K562 (cell line): ENCODE data around the gene RNF121. TPM values are rescaled to one million over a fixed set of nuclear protein-coding genes. Genes with fewer than 3 reads are reported as not detected.

Source experiments
- GTF3C2 ChIP-seq: IDR thresholded peaks from 3 replicates; pipeline ENCODE4 v1.6.1; 2011; ENCODE audit warnings: borderline replicate concordance, mild to moderate bottlenecking, moderate library complexity; ENCODE audit not compliant: insufficient read length; ENCODE audit errors: extremely low read depth
- JUND ChIP-seq, 2 experiments: IDR thresholded peaks; 2 replicates in 1 of 2; 3 replicates in 1 of 2; pipeline ENCODE4 v1.6.1; 2011; ENCODE audit warnings: borderline replicate concordance in 2 of 2, low read depth in 2 of 2, low read length in 2 of 2, improper control_type of control experiment in 1 of 2, missing biosample characterization in 1 of 2, missing genetic modification characterization in 1 of 2, missing genetic modification reagents in 1 of 2
- KAT8 ChIP-seq: fragments of 450-650 bp; IDR thresholded peaks from 2 replicates; pipeline ENCODE4 v1.6.1; 2016; ENCODE audit warnings: low read depth, mild to moderate bottlenecking
- LARP7 ChIP-seq: fragments of 450-650 bp; IDR thresholded peaks from 2 replicates; pipeline ENCODE4 v1.6.1; 2016
- MED1 ChIP-seq: sonication (generic); formaldehyde crosslinking; IDR thresholded peaks from 2 replicates; pipeline ENCODE4 v1.8.1; 2023; ENCODE audit warnings: missing genetic modification reagents, borderline replicate concordance
- MTA1 ChIP-seq: fragments of 450-650 bp; IDR thresholded peaks from 2 replicates; pipeline ENCODE4 v1.6.1; 2017; ENCODE audit warnings: borderline replicate concordance
- SNAPC5 ChIP-seq: fragments of 250-450 bp; sonication (Bioruptor Pico); IDR thresholded peaks from 2 replicates; pipeline ENCODE4 v1.8.0; 2021; ENCODE audit warnings: moderate library complexity, mild to moderate bottlenecking, inconsistent platforms
- ZBTB12 ChIP-seq: fragments of 250-450 bp; sonication (Bioruptor Pico); IDR thresholded peaks from 2 replicates; pipeline ENCODE4 v1.4.0; 2020
- ZNF134 ChIP-seq: fragments of 250-450 bp; sonication (Bioruptor Pico); conservative IDR thresholded peaks from 2 replicates; pipeline ENCODE4 v1.4.0; 2020
- ZNF668 ChIP-seq: fragments of 250-450 bp; sonication (Bioruptor Pico); IDR thresholded peaks from 2 replicates; pipeline ENCODE4 v1.8.0; 2022; ENCODE audit warnings: mild to moderate bottlenecking, inconsistent platforms
- polyA plus RNA-seq, 8 experiments: library from polyadenylated mRNA; depleted of rRNA in 4 of 8; stranded (reverse) in 5 of 8; unstranded in 3 of 8; fragments of >200 nt; fragmentation: Nextera tagmentation in 2 of 8; fragmentation: Illumina TruSeq in 1 of 8; extraction: Ambion mirVana in 2 of 8; extraction: Trizol in 1 of 8; gene quantifications; 2 replicates each; pipeline versions ENCODE4 v1.2.1 to v1.2.3, GENCODE V29; 2011 to 2014; ENCODE audit warnings: inconsistent platforms in 1 of 8, missing spikeins in 1 of 8
- total RNA-seq, 7 experiments: library from RNA; depleted of rRNA in 6 of 7; stranded (reverse); fragments of >200 nt in 6 of 7; fragmentation: Illumina TruSeq in 2 of 7; extraction: Trizol in 2 of 7; gene quantifications; 2 replicates each; pipeline versions ENCODE4 v1.2.1 to v1.2.3, GENCODE V29; 2011 to 2021; ENCODE audit warnings: low replicate concordance in 1 of 7
- TF ChIP-seq, protein P1 (sequence below): sonication (generic); formaldehyde crosslinking; IDR thresholded peaks from 2 replicates; pipeline ENCODE4 v1.8.0; 2022; ENCODE audit warnings: mild to moderate bottlenecking, missing genetic modification reagents
- TF ChIP-seq, protein P2 (sequence below): sonication (generic); formaldehyde crosslinking; IDR thresholded peaks from 2 replicates; pipeline ENCODE4 v1.8.0; 2022; ENCODE audit warnings: missing genetic modification reagents, mild to moderate bottlenecking, moderate library complexity, borderline replicate concordance

Gene RNF121
- total and polyA plus RNA-seq, 9 of the 15 experiments (the other 6 are each of a cell fraction or from before 2014, with no cell fraction given), result 8.0 to 63.4 (median 20.5) TPM

- TF ChIP-seq GTF3C2, result no peak
- TF ChIP-seq JUND (IDR thresholded peaks at IDR 0.05; ENCODE audit: borderline replicate concordance, low read depth, low read length), result 0 out of 2 replicates have a peak, but pooled peaks have one; percentile 28
- no peak for TF ChIP-seq JUND (tag; IDR thresholded peaks at IDR 0.05; ENCODE audit: borderline replicate concordance, low read depth, low read length)
- TF ChIP-seq, protein P1, sequence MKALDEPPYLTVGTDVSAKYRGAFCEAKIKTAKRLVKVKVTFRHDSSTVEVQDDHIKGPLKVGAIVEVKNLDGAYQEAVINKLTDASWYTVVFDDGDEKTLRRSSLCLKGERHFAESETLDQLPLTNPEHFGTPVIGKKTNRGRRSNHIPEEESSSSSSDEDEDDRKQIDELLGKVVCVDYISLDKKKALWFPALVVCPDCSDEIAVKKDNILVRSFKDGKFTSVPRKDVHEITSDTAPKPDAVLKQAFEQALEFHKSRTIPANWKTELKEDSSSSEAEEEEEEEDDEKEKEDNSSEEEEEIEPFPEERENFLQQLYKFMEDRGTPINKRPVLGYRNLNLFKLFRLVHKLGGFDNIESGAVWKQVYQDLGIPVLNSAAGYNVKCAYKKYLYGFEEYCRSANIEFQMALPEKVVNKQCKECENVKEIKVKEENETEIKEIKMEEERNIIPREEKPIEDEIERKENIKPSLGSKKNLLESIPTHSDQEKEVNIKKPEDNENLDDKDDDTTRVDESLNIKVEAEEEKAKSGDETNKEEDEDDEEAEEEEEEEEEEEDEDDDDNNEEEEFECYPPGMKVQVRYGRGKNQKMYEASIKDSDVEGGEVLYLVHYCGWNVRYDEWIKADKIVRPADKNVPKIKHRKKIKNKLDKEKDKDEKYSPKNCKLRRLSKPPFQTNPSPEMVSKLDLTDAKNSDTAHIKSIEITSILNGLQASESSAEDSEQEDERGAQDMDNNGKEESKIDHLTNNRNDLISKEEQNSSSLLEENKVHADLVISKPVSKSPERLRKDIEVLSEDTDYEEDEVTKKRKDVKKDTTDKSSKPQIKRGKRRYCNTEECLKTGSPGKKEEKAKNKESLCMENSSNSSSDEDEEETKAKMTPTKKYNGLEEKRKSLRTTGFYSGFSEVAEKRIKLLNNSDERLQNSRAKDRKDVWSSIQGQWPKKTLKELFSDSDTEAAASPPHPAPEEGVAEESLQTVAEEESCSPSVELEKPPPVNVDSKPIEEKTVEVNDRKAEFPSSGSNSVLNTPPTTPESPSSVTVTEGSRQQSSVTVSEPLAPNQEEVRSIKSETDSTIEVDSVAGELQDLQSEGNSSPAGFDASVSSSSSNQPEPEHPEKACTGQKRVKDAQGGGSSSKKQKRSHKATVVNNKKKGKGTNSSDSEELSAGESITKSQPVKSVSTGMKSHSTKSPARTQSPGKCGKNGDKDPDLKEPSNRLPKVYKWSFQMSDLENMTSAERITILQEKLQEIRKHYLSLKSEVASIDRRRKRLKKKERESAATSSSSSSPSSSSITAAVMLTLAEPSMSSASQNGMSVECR (CRISPR knock-in tag), result no peak
- no peak for TF ChIP-seq ZBTB12 (CRISPR knock-in tag)
- TF ChIP-seq MTA1, result no peak
- TF ChIP-seq ZNF668 (CRISPR knock-in tag), result no peak
- peak; percentile 91 for TF ChIP-seq ZNF134 (CRISPR knock-in tag)
- no peak for TF ChIP-seq KAT8
- no peak for TF ChIP-seq SNAPC5
- TF ChIP-seq LARP7, result no peak
- no peak for TF ChIP-seq MED1 (CRISPR knock-in tag)
- TF ChIP-seq, protein P2, sequence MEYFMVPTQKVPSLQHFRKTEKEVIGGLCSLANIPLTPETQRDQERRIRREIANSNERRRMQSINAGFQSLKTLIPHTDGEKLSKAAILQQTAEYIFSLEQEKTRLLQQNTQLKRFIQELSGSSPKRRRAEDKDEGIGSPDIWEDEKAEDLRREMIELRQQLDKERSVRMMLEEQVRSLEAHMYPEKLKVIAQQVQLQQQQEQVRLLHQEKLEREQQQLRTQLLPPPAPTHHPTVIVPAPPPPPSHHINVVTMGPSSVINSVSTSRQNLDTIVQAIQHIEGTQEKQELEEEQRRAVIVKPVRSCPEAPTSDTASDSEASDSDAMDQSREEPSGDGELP (CRISPR knock-in tag), result peak; percentile 7; the same call in 1 of the 2 replicates
These were observed 74.3 kb downstream of the RNF121 start (continued) for GRCh38 chr11:72002841-72003775.
